Mucosa of gallbladder (tissue), 1 donor: ENCODE results near the gene OR52W1. TPM values are rescaled to one million over a fixed set of nuclear protein-coding genes. Genes with fewer than 3 reads are reported as not detected.
"Not testable (repeated sequence)": the region's sequence is repeated elsewhere in the genome, so short reads cannot be mapped to it uniquely, and the experiment has no call there.

Source experiments
- DNase-seq: peaks from one replicate; pipeline ENCODE4 v3.0.0-alpha.2; 2020; ENCODE audit warnings: low spot score
- total RNA-seq: library from RNA; stranded (reverse); gene quantifications from one replicate; pipeline ENCODE4 v1.2.1, GENCODE V29; 2021
- donor health status: DM: no; HTN: no; CAD: no.

OR52W1 gene
- total RNA-seq, 1 donor from 2014 or later, result not detected

DNA sequence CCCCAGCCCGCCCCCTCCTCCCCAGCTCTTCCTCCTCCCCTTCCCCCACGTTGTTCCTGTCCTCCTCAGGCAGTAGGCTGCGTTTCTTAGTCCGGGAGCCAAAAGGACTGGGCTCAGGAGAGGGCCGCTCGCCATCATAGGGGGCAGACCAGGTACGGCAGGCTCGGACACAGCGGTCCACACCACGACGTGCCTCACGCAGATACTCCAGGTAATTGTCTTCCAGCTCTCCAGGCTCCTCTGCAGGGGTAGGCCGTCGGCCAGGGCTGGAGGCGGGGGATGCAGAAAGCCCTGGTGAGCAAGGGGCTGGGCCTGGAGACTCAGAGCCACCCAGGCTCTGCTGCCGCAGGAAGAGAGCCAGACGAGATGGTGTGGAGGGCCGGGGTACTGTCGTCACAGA lies 18.7 kb downstream of the OR52W1 start:
- no peak for DNase-seq

DNA sequence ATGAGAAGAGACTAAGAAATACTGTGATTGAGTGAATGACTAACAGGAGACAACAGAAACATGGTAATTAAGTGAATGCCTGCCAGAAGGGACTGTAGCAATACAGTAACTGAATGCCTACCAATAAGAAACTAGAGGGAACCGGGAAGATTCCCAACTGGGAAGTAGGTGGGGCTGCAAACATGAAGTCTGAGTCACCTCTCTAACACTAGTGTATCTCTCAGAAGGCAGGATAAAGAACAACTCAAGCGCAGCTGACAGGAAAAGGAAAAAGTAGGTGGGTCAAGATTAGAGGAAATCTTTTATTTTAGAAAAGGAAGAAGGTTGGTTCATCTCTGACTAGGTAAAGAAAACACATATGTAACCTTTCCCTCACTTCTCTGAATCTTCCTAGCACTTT lies 20.3 kb downstream of the OR52W1 start:
- DNase-seq, result peak; percentile 29

DNA sequence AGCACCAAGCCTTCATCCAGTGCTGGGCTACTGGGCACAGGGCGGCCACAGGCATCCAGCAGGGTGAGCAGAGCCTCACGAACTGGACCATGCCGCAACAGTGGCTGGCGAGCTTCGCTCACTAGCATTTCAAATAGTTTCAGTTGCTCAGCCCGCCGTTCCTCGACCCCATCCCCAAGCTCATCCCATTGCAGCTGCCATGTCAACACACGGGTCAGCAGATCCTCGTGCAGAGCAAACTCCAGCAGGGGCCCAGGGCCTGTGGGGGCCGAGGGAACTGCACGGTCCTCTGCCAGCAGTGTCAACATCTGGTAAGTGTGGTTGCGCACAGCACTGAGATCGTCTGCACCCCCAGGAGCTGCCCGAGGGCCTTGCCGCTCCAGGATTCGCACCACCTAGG lies 24.8 kb downstream of the OR52W1 start:
- no peak for DNase-seq

DNA sequence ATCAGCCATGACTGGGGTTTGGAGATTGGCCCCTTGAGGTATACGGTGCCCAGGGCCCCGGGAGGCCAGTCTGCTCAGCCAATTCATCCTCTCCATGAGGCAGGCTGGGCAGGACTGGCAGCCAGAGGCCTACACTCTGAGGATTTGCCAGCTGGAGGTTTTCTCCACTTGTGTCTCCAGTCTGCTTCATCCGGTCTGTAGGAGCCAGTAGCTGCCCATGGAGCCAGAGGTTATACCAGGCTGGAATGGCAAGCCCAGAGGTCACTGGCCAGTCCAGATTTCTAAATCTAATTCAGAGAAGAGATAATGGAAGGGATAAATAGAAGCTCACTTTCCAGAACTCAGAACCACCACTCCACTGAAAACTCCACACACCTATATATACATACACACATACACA lies 25.4 kb downstream of the OR52W1 start:
- DNase-seq, result no peak

DNA sequence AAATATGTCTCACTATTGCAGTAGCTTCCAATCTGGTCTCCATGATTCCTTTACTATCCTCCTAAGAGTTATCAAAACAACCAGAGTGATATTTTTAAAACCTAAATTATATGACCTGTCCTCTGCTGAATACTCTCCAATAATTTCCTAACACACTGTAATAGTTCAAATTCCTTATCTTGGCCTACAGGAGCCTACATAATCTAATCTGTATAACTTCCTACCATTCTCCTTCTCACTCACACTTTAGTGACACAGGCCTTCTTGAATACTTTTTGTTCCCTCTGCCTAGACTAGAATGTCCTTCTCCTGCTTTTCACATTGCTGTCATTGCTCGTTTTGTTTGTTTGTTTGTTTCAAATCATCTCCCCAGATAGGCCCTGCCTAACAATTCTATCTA lies 26.0 kb downstream of the OR52W1 start:
- no peak for DNase-seq

DNA sequence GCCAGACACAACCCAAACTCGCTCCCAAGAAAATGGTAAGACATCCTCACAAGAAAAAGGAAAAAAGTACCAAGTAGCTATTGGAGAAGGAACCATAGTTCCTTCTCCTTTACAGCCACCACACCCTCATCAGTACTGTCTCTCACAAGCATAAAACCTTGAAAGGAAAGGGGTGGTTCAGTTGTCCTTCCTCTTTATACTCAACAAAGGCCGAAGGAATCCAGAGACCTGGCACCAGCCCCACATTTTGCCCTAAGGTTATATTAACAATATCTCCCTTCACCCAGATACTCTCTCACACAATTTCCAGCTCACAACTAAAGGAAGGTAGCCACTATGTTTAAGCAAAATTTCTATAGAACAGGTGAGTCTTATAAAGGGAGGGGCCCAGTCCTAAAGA lies 26.9 kb downstream of the OR52W1 start:
- no peak for DNase-seq

DNA sequence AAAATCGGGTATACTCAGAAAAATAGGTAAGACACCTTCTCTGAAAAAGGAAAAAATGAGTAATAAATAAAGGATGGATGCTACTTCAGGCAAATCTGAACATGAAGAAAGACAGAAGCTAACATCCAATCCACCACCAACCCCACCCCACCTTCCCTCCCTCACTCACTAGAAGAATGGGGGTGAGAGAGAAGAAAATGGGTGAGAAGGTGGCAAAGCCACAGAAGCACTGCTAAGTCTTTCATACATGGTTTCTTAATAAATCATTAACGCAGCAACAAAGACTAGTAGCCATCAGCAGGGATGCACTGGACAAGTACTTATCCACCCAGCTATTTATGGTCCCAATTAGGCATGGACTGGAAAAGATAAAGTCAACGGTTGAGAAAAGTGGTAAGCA lies 29.5 kb downstream of the OR52W1 start:
- DNase-seq, result no peak

DNA sequence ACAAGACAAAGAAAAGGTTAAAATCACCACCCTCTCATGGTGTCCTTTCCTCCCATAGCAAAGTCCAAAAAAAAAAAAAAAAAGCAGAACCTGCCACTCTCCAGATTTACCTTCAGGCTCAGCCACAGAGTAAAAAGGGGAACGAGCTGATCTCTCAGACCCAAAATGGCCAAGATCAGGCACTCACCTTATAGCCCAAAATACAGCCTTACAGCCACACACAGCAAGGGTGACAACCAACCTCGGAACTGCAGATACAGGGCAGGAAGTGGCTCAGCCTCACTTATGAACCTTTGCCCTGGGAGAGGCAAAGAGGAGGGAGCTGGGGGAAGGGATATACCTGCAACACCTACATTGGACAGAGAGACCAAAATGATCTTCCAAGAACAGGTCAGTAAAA lies 30.9 kb downstream of the OR52W1 start:
- DNase-seq, result peak; percentile 34

DNA sequence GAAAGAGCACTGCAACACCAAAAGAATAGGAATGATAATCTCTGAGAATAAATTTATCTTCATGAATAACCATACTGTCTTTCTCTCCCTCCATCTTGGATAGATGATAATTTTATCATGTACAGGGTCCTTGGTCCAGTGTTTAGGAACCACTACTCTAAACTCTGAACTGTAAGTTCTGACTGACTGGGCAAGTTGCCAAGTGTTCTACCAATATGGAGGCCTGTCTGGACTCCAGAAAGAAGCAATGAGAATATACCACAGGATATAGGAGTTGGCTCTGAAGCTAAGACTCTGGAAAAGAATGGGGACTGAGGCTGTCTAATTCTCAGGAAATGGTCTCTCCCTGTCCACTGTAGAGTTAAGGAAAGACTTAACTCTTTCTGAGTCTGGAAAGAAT lies 33.9 kb downstream of the OR52W1 start:
- no peak for DNase-seq

DNA sequence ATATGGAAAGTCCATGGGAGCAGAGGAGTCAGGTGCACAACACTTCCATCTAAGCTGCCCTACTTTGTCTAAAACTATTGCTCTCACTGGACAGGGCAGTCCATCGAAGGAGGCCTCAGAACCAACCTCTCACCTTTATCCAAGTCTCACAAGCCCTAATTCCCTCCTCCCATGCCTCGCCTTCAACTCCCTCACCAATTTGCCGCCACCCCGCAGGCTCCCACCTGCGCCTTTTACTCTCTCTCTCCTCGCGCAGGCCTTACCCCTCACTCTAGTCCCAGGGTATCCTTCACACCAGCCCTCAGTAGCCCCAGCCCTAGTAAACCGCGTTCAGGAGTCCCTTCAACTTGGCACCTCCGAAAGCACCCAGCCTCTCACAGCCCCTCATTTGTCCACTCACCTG lies 35.0 kb downstream of the OR52W1 start:
- DNase-seq, result no peak

DNA sequence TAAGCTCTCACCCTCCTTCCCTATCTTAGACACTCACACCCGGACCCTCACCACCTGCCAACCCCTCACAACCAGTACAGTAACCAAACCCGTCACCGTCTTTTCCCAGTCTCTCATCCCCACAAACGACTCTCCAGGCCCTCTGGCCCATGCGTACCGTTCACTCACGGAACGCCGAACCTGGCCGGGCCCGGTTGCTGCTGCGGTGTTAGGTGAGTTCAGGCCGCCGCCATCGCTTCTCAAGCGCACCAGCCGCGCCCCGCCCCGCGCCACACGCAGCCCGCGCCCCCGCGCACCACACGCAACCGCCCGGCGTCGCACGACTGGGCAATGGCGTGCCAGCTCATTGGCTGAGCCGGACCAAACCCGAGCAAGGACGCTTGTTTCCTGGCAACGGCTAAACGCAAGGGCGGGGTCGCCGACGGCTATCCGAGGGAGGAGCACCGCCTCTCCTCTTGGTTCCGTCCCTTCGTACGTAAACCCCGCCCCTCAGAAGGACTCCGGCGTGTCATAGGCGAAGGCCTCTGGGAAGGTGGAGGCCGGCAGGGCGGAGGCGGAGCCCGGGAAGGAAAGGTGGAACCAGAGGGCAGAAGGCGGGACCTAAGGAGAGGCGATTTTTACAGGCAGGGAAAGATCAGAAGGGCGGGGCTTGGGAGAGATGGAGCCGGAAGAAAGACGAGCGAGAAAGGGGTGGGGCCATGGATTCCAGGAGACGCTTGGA lies 35.5 kb downstream of the OR52W1 start, which contains the start of gene FHIP1B:
Gene FHIP1B, minus strand, starts transcription at position 250 of the 721 bp plus-strand sequence. CDS start 10,120 bp downstream, outside the sequence.
- peak; percentile 100 for DNase-seq

DNA sequence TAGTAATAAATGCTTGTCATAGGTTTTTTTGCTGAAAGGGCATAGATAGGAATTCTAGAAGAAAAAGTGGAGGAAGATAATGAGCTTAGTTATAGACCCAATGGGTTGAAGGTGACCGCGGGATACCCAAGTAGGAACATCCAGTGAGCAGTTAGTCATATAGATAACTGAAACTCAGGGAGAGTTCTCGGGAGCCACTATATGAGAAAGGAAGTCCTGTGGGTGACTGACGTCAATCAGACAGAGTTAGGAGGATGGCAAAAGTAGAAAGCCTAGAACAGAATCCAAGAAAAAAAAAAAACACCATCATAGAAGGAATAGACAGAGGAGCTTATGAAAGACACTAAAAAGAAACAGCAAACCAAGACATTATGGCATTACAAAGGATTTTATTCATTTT lies 38.2 kb downstream of the OR52W1 start:
- no peak for DNase-seq

DNA sequence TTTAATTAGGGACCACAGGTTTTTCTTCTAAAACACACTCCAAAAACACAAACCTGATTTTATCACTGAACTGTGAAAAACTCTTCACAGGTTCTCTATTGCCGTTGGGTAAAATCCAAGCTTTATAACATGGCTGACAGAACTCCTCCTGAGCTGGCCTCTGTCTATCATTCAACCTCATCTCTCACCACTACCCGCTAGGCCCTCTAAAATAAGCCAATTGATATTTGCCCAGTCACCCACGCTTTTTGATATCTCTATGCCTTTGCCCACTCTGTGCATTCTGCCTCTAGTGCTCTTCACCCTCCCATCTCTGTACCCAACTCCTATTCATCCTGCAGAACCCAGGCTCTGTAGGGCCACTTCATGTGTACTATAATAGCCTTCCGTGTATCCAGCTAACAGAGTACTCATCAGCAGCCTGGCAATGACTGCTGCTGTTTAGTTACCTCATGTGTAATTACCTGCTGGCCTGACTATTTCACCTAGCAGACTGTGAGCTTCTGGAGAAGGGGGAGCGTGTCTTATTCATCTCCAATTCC lies 38.8 kb downstream of the OR52W1 start:
- no peak for DNase-seq

DNA sequence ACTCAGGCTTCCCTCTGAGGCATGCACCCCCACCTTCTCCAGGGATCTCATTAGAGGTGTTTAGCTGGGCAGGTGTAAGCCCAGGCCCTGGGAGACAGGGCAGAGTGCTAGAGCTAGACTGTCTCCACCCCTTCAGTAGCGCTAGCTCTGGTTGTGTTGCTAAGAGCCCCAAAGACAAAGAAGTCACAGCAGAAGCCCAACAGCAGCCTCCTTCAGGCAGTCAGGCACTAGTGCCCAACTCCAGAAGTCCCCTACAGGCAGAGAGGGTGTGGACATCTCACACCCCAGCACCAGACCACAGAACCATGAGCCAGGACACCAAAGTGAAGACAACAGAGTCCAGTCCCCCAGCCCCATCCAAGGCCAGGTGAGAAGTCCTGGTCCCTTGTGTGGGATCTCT lies 39.9 kb downstream of the OR52W1 start, which contains the start of gene CNGA4:
Gene CNGA4, plus strand, starts transcription at position 188 of the 400 bp plus-strand sequence. Its CDS starts 118 bp downstream, at position 306.
- DNase-seq, result no peak

DNA sequence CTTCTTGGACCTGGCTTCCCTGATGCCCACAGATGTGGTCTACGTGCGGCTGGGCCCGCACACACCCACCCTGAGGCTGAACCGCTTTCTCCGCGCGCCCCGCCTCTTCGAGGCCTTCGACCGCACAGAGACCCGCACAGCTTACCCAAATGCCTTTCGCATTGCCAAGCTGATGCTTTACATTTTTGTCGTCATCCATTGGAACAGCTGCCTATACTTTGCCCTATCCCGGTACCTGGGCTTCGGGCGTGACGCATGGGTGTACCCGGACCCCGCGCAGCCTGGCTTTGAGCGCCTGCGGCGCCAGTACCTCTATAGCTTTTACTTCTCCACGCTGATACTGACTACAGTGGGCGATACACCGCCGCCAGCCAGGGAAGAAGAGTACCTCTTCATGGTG lies 41.1 kb downstream of the OR52W1 start:
- DNase-seq, result no peak

DNA sequence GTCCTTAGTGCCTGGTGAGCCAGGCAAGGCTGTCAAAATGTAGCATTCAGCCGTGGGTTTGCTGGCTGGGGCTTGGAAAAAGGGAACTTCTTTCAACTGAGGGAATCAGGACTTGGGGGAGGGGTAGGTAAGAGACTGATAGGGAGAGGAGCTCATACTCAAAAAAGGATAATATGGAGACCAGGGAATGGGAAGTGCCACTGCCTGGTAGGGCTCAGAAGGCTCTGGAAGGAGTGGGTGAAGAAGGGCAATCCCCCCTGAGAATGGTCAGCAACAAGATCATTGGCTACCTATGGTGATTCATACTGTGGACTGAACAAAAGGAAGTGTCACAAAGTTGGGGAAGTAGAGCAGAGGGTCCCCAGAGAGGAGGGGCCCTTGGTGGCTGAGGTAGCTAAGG lies 41.8 kb downstream of the OR52W1 start:
- no peak for DNase-seq

DNA sequence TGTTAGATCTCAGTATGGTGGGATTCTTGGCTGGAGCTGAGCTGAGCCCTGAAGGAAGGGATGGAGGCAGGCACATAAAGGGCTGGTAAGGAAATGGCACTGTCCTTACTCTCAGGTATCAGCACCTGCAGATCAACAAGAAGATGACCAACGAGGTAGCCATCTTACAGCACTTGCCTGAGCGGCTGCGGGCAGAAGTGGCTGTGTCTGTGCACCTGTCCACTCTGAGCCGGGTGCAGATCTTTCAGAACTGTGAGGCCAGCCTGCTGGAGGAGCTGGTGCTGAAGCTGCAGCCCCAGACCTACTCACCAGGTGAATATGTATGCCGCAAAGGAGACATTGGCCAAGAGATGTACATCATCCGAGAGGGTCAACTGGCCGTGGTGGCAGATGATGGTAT lies 42.3 kb downstream of the OR52W1 start:
- no peak for DNase-seq

DNA sequence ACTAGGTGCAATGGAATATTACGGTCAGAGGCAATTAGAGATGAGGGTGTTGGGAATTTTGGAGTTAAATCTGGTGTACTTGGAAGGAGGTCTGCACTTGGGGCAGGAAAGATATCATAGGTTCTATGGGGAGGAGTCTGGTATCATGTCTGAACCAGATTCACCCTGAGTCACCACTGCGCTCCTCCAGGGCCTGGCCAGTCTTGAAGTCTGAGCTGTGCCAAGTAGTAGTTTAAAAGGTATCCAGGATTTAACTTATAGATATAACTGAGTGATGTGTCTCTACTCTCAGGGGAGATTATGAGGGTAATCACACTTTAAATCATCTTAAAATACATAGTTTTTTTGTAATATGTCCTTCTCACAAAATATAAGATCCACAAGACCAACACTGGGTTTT lies 46.5 kb downstream of the OR52W1 start:
- DNase-seq, result no peak

DNA sequence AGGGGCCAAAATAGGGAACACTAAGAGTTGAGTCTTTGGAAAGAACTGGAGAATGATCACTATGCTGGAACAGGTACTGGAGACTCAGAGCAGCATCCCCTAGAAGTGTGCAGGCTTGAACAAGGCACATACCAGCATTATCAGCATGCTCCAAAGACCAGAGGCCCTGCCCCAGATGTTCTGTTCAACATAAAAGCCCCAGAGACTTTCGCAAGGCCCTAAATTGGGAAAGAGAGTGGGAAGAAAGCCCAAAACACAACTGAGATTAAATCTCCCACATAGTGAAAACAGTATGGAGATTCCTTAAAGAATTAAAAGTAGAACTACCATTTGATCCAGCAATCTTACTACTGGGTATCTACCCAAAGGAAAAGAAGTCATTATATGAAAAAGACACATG lies 49.2 kb downstream of the OR52W1 start:
- DNase-seq, result no peak

DNA sequence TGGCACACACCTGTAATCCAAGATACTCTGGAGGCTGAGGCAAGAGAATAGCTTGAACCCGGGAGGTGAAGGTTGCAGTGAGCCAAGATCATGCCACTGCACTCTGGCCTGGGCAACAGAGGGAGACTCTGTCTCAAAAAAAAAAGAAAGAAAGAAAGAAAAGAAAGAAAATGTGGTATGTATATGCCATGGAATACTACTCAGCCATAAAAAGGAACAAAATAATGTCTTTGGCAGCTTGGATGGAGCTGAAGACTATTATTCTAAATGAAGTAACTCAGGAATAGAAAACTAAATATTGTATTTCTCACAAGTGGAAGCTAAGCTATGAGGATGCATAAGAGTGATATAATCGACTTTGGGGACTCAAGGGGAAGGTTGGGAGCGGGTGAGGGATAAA lies 49.9 kb downstream of the OR52W1 start:
- not testable (repeated sequence) for DNase-seq
